GM18909 (cell line): Measurements from ENCODE around the gene PGBD4.

ENCODE experiments used
- ATAC-seq: cut with Tn5 transposase; IDR thresholded peaks from one replicate; pipeline ENCODE4 v1.9.1; 2021; ENCODE audit warnings: mild to moderate bottlenecking; ENCODE audit not compliant: unreplicated experiment, poor library complexity

PGBD4 gene

DNA sequence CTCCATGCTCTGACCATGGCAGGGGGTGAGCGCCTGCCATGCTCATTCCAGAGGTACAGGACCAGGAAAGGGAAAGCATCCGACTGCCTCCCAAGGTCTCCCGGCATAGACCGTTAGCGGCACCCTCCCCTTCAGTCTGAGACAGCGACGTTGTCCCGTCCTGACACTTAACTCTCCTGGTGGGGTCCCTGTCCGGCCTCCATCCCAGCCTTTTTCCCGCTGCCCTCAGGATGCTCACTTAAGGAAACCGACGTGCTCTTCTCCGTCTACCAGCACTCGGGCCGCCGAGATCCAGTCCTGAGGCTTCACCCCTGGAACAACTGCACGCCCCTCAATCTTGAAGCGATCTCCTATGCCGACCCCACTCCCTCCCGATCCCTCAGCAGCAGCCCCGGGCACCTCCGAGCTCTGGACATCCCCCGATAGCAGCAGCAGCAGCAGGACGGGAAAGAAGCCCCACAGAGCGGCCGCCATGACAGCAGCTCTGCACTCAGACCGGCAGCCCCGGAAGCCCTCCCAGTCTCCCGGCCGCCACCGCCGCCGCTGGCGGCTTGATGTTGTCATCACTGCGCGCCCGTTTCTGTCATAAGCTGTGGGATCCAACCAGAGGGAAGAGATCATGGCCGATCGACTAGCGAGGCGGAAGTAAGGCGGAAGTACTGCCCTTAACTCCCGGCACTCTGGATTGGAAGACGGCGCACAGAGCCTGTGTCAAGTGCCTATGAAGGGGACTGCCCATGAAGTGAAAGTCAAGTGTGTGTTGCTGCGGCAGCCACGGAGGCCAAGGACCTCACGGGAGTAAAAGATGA lies at the start of gene PGBD4, which contains the start of gene EMC7:
PGBD4 (plus strand) TSS at position 718 of the 809 bp plus-strand sequence. CDS start 449 bp downstream, outside the sequence.
EMC7 (minus strand) TSS at position 497 of the 809 bp plus-strand sequence; CDS start at position 474, 23 bp downstream.
- ATAC-seq, result peak; percentile 99

DNA sequence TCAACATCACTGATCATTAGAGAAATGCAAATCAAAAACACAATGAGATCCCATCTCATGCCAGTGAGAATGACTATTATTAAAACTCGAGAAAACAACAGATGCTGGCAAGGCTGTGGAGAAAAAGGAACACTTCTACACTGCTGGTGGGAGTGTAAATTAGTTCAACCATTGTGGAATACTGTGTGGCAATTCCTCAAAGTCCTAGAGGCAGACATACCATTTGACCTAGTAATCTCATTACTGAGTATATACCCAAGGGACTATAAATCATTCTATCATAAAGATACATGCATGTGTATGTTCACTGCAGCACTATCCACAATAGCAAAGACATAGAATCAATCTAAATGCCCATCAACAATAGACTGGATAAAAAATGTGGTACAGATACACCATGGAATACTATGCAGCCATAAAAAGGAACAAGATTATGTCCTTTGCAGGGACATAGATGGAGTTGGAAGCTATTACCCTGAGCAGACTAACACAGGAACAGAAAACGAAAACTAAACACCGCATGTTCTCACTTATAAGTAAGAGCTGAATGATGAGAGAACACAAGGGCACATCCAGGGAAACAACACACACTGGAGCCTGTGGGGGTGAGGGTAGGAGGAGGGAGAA lies 47.7 kb upstream of the PGBD4 start:
- ATAC-seq, result no peak

DNA sequence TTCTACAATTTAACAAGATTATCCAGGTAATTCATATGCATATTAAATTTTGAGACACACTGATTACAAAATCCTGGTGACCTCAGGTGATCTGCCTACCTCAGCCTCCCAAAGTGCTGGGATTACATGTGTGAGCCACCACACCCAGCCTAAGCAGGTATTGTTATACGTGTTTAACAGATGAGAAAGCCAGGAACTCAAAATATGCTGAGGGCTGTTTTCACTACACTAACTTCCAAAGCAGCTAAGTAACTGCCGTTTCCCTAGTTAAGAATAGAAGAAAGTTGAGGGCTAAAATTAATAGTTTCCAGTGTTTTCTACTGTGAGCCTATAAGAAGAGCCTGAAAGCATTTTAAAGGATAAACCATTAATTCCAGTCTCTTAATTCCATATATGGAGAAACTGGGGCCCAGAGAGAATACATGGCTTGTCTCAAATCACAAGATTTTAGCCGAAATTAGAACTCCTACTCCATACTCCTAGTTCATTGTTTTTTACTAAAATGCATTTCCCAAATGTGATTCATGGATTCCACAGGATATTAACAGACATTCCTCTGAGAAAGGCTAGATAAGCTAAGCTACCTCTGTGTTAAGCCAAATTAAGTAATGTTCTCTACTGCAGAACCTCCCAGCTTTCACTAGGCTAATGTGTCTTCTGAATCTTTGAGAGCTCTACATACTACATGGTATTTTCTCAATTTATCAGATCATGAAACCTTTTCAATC lies 45.9 kb upstream of the PGBD4 start:
- ATAC-seq, result no peak

DNA sequence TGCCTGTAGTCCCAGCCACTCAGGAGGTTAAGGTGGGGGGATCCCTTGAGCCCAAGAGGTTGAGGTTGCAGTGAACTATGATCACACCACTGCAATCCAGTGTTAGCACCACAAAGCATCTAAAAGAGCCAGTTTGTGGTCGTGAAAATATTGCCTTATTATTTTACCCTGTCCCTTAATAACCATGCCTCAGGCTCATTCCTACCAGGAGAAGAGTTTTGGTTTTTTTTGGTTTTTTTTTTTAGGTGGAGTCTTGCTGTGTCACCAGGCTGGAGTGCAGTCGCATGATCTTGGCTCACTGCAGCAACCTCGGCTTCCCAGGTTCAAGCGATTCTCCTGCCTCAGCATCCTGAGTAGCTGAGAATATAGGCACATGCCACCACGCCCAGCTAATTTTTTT lies 45.0 kb upstream of the PGBD4 start:
- ATAC-seq, result no peak

DNA sequence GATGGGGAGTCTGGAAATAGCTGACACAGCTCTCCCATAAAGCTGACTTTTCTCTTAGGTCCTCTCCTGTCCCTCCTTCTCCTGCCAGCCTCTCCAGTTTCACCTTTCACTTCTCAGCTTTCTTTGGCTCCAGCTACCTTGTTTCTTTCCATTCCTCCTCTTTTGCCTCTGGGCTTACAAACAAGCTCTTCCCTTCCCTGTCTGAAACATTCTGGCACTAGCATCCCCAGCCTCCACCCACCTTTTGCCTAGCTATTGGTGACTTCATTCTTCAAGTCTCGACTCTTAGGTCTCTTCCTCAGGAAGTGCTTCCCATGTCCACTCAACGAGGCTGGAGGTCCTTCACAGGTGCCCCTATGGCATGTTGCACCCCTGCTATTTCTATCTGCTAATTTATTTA lies 42.4 kb upstream of the PGBD4 start:
- no peak for ATAC-seq

DNA sequence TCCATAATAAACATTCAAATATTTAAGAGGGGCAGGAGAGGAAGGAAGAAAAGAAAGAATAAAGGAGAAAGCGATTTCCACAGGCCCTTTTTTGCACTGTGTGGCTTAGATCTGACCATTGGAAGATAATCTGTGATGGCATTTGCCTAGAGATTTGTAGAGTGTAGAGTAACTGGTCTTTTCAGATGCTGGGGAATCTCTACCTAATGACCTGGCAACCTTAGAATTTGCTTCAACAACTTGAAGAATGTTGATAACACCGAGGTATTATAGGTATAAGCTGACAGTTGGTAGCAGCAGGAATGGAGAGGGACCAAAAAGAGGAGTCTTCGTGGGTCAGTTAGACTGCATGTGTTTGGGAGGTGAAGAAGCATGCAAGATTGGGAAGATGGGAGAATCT lies 41.9 kb upstream of the PGBD4 start:
- ATAC-seq, result no peak

DNA sequence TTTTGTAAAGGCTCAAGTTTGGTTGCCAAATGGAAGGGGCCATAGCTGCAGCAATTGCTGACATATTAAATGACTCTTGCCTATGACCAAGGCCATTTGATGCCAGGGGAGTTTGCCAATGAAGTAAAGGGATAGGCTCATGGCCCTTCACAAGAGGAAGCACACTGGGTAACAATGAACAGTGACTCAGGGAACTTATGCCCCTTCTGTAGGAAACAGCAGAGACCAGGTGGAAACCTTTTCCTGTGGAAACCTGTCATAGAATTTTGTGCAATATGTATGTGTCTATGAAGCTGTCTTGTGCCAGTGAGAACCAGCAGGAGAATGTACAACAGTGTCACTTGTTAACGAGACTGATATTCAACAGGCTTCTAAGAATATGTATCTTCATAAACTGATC lies 37.4 kb upstream of the PGBD4 start:
- ATAC-seq, result no peak

DNA sequence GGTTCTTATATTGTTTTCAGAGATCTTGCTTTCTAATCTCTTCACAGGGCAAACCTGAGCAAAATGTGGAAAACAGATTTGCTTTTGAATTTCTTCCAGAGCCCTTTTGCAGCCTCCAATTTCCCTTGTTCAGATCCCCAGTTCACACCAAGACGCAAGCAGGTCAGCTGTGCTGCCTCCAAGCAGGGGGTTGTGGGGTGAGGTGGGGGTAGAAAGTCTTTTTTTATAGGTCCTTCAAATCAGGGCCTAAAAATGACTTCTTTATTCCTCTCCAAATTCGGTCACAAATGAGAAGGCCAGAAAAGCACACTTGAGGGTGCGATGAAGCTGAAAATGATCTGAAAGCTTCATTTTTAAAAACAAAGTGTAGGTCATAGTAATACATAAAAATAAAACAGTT lies 36.6 kb upstream of the PGBD4 start:
- ATAC-seq, result no peak

DNA sequence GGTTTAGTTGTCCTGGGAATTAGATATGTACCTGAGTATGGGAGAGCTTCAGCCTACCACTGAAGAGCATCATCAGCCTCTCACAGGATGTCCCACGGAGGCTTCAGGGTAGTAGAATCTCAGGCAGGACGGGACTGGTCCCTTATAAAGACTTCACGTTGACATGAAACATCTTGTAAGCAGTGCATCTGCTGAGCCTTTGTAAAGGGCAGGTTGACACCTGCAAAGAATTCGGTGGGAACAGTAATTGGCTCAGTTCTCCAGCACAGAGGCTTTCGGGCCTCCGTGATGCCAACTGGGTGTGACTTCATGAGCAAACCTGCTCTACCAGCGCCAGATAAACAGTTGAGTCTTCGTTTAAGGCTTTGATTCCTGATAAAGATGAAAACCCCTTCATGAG lies 35.9 kb upstream of the PGBD4 start:
- no peak for ATAC-seq

DNA sequence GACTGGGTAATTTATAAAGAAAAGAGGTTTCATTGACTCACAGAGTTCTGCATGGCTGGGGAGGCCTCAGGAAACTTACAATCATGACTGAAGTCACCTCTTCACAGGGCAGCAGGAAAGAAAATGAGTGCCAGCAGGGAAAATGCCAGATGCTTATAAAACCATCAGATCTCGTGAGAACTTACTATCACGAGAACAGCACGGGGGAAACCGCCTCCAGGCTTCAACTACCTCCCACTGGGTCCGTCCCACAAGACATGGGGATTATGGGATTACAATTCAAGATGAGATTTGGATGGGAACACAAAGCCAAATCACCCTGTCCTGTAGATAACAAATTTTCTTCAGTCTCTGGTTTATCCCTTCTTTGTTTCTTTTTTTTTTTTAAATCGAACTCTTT lies 31.9 kb upstream of the PGBD4 start:
- ATAC-seq, result no peak

DNA sequence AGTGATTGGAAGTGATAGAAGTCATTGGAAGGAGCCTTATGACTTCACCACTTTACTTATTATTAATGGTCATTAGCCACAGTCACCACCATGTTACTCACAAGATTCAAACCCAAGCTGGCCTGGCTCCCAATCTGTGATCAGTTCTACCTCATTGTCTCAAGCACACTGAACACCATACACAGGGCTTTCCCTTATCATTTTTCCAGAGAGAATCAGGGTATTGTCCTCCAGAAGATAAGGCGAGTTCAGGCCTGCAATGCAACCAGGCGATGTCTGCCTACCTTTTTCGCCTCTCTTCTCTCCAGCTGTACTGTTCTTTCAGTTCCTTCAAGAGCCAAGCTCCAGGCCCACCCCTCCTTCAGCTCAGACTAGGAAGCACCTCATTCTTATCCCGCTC lies 25.1 kb upstream of the PGBD4 start:
- ATAC-seq, result no peak

DNA sequence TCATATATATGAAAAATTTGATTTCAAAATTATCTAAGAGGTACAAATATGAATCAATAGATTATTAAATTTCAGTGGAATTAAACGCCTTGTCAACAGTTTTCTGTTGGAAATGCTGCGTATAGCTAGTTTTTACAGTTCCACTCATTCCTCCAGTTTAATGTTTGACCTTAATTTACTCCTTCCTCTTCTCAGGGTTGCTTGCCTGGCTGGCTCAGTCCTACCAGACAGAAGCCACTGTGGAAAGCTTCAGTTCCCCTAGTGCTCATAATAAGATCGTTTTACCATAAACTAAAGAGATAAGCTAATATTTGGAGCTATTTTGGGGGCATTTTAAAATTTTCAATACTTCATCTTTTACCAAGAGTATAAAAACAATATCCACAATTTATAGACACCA lies 23.0 kb upstream of the PGBD4 start:
- no peak for ATAC-seq

DNA sequence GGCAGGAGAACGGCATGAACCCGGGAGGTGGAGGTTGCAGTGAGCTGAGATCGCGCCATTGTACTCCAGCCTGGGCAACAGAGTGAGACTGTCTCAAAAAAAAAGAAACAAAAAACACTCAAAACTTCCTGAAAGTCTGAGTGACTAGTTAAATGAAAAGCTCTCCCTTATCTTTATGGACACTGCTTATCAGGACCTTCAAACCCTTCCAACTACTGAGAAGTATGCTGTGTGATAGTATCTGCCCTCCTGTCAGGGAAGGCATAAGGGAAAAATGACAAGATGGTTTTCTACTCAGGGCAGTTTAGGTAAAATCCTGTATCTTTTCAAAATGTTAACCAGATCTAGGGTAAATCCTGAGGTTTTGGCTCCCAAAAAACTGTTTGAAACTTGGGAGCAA lies 22.0 kb upstream of the PGBD4 start:
- no peak for ATAC-seq

DNA sequence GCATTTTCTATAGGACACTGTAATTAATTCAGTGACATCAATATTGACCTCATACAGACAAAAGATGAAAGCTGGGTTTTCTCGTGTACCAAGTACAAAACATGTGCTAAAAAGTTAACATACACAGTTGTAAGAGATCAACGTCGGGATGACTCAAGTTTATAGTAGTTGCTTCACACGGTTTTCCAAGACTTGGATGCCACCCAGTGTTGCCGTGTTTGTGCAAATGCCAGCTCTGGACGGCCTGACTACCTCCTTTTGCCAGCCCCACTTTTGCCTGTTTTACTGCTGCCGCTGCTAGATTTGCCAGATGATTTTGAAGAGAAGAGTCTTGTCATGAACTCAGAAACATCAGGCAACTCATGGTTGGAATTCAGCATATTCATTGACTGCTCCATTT lies 17.8 kb upstream of the PGBD4 start:
- ATAC-seq, result no peak

DNA sequence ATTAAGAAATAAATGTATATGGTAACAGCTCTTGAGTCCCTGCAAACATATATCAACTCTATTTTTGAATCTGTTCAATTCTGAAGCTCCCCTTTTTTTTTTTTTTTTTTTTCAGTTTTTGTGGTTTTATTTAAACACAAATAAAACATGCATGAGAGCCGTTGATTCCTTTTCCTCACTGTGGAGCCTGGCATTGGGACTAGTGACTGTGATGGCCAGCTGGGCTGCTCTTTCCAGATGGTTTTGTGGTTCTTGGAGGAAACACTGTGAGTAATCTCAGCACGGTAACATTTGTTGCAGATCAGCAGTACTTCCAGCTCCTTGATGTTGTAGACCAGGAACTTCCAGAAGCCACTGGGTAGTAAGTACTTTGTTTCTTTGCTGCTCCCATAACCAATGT lies 16.1 kb upstream of the PGBD4 start:
- ATAC-seq, result no peak

DNA sequence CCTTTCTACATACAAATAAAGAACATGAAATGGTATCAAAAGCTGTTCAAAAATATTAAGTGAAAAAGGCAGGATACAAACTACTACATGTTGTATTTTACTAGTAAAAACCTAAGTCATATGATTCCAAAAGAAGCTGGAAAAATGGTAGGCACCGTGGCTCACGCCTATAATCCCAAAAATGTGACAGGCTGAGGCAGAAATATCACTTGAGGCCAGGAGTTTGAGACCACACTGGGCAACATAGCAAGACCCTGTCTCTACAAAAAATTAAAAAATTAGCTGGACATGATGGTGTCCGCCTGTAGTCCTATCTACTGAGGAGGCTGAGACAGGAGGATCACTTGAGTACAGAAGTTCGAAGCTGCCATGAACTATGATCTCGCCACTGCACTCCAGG lies 2.0 kb upstream of the PGBD4 start:
- no peak for ATAC-seq

DNA sequence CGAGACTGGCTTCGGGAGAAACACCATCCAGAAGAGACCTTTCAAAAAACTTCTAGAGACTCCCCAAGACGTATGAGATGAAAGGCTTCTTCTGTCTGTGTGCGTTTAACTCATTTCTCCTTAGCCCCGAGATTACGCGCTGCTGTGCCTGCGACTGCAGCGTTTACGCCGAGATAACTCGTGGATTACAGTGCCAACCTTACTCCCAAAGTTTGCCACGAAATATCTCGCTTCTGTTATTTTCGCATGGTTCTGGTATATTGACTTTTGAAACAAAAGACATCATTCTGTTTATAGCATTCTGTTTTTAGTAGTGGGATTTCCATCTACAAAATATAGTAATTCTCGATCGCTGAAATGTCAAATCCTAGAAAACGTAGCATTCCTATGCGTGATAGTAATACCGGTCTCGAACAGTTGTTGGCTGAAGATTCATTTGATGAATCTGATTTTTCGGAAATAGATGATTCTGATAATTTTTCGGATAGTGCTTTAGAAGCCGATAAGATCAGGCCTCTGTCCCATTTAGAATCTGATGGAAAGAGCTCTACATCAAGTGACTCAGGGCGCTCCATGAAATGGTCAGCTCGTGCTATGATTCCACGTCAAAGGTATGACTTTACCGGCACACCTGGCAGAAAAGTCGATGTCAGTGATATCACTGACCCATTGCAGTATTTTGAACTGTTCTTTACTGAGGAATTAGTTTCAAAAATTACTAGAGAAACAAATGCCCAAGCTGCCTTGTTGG lies 467 bp downstream of the PGBD4 start:
- no peak for ATAC-seq

DNA sequence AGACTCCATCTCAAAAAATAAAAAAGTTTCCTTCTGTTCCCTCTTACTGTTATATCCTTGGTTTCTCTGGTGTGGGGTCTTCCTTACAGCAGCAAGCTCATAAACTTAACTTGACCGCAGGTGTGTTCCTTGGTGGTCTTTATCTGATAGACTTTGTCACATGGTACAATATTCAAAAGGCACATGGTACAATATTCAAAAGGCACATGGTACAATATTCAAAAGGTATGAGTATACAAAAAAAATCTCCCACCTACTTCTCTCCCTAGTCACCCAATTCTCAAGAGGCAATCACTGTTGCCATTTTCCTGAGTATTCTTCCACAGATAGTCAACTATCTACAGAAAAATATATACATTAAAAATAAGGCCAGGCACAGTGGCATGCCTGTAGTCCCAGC lies 4.5 kb downstream of the PGBD4 start:
- no peak for ATAC-seq

DNA sequence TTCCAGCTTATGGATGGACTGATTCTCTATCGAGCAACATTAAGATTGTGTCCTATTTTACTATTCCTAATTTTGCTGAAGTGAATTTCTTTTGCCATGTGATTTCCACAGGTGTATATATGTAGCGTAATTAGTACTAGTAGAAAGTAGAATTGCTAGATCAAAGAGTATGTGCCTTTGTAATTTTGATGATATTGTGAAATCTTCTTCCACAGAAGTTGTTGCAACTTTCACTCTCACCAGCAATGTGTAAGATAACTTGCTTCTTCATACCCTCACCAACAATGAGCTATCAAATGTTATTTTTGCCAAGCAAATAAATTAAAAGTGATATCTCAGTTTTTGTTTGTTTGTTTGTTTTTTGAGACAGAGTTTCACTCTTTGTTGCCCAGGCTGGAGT lies 5.4 kb downstream of the PGBD4 start:
- no peak for ATAC-seq

DNA sequence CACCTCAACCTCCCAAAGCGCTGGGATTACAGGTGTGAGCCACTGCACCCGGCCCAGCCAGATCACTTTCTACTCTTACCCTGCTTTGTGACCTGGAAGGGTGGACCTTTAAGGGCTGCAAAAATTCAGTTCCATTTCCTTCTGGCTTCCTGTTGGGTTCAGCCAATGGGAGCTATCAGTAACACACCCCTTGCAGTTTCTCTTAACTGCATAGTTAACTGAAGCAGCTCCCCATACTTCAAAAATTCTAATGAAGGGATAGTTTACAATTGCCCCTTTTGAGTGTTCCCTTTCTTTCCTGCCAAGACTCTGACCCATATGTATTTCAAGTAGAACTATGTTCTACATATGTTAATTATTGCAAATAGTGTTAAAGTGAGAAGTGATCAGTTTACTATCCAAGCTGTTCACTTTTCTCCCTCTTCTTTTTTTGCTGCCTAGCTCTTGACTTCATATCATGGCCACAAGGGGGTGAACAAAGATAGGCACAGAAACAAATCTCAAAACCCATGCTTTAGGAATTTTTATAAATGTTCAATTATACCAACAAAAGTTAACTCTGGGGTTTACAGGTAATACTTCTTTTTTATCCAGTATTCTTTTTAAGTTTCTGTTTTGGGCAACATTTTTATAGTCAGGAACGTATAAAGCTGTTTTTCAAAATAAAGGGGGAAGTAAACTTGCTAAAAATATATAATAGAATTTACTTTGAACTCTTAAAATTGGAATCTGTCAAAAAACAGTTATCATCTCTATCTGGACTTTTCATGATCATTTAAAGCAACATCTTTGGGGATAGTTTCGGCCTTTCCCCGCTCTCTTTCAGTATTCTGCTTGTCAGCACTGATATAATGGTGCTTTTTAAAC lies 8.1 kb downstream of the PGBD4 start:
- ATAC-seq, result no peak
